CD4-positive, alpha-beta T cell treated with Interleukin-21 for 1 hour (primary cell): ENCODE measurements around the gene BRAF.
"Not testable (repeated sequence)": the region's sequence is repeated elsewhere in the genome, so short reads cannot be mapped to it uniquely, and the experiment has no call there.

Source experiments
- DNase-seq: peaks from one replicate; pipeline ENCODE4 v3.0.0-alpha.2; 2020

The BRAF gene

DNA sequence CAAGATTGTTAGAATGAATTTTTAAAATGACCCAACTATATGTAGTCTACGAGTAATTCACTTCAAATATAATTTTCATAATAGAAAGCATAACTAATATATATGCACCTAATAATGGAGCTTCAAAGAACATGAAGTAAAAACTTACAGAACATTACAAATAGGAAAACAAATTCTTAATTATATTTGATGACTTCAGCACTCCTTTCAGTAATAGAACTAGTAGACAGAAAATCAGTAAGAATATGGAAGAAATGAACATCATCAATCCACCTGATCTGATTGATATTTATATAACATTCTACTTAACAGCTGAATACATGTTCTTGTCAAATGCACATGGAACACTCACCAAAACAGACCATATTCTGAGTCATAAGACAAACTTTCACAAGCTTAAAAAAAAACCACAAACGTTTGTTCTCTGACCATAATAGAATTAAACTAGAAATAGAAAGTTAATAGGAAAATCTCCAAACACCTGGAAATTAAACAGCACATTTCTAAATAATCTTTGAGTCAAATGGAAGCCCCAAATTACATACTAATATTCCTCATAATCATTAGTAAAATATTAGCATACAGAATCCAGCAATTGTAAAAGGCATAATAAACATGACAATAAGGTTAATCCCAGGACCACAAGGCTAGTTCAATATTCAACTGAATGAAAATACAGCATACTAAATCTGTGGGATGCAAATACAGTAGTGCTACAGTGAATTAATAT, 48.0 kb downstream of the BRAF start:
- DNase-seq: no peak

DNA sequence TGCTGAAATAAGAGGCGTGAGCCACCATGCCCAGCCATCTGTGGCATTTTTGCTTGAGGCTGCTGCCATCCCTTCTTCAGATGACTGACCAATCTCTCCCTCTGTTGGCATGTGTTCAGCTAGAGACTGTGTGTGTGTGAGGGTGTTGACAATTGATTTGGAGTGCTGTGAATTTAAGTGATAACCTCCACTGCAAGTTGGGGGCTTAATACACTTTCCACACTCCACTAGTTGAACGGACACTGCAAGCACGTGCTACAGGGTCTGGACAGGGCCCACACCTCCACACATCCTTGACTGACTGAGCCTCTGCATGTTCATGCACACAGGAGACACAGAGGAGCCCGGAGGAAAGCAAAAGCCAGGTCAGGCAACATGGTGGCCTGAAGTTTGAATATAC, 51.3 kb downstream of the BRAF start:
- DNase-seq: no peak

DNA sequence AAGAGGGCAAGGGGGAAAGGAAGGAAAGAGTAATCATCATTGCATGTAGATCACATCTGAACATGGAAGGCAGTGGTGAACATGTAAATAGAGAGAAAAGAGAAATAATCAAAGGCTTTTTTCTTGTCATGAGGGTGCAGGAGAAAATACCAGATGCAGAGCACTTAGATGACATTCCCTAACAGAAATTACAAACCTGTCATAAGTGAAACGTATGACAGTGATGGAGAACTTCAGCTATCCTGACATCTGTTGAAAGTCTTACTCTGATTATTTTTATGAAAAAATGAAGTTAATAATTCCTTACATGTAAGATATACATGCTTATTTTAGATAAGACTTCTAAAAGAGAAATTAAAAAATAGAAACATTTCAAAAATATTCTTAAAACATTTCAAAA, 54.7 kb downstream of the BRAF start:
- no peak for DNase-seq

DNA sequence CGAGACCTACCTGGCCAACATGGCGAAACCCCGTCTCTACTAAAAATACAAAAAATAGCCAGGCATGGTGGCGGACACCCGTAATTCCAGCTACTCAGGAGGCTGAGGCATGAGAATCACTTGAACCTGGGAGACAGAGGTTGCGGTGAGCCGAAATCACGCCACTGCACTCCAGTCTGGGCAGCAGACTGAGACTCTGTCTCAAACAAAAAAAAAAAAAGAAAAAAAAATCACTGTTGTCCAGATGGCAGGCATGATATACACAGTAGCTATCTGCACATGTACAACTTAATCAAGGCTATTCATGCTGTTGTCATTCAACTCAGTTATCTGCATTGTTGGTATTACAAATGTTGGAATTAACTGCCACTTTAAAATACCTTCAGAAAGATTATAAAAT, 55.3 kb downstream of the BRAF start:
- no peak for DNase-seq

DNA sequence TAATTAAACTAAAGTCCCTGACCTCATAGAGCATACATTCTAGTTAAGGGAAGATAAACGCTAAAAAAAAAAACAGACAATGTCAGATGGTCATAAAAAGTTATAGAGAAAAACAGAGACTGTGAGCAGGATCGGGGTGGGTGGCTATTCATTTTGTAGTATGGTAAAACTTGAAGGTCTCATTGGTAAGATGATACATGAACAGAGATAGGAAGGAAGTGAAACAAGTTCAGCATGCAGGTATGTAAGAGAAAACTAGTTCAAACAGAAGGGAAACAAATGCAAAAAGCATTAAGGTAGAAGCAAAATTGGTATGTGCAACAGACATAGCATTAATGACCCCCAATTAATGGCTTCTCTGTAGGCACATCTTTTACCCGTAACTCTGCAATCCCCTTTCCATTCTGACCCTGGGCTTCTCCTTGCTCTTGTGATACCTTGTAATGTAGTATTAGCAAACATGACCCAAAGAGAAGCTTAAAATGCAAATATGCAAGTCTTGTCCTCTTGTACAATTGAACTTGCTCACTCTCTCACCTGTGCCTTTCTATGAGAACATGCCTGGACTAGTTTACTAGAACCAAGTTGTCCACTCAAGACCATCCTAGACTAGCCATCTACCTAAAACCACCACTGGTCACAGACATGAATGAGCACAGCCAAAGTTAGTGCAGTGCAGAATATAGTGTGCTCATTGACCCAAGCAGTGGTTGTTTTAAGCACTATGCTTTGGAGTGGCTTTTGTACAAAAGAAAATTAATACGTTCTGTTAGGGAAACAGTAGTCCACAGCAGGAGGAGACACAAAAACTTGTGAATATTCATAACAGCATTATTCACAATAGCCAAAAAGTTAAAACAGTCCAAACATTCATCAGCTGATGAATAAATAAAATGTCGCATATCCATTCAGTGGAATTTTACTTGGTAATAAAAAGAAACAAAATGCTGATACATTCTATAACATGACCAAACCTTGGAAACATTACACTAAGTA, 57.0 kb downstream of the BRAF start:
- no peak for DNase-seq

DNA sequence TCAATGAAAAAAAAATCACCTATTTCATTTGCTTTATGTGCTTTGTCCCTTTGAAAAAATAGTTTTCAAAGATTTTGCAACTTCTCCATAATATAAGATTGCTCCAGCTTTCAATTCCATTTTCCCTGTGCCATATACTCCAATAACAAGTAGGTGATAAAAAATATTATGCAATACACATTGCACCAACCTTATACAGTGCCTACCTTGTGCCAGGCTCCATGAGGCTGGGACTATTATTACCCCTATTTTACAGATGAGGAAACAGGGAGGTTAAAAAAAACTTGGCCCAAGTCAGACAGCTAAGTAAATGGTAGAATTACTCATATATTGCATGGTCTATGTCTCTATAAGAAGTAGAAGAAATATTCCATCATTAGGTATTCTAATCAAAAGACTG, 57.8 kb downstream of the BRAF start:
- DNase-seq: no peak

DNA sequence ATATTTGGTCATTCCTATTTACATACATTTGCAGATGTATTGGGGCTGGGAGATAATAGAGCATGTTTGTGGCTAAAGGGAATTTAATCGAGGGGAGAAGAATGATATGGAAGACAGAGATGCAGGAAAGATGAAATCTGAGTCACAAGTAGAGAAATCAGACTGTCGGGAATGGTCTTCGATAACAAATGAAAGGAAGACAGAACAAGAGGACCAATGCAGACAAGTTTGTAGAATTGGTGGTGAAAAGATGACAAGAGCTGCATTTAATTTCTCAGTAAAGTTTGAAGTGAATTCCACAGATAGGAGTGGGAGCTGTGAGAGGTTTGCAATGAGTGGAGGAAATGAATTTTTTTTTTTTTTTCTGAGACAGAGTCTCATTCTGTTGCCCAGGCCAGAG, 60.0 kb downstream of the BRAF start:
- DNase-seq: no peak

DNA sequence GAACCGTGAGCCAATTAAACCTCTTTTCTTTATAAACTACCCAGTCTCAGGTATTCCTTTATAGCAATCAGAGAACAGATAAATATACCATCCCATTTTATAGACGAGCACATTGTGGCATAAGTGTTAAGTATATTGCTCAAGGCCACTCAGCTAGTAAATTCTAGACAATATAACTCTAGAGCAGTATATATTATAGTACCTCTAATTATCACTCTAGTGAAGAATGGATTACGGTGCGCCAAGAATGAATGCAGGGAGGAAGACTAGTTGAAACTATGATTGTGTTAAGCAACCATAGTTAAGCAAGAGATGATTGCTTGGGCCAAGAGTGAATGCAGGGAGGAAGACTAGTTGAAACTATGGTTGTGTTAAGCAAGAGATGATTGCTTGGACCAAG, 60.9 kb downstream of the BRAF start:
- no peak for DNase-seq

DNA sequence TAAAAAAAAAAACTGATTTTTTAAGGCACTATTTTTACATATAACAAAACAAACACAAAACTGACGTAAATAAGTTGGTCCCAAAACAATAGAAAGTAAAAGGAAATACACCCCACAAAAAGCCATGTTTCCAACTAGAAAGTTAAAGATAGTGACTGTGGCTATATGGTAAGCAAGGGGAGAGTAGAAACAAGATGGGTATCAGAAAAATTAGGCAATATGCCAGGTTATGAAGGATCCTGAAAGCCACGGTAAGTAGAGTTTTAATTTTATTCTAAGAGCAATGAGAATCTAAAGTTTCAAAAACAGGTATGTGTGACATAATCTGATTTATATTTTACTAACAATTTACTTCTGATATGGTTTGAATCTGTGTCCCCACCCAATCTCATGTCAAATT, 61.5 kb downstream of the BRAF start:
- no peak for DNase-seq

DNA sequence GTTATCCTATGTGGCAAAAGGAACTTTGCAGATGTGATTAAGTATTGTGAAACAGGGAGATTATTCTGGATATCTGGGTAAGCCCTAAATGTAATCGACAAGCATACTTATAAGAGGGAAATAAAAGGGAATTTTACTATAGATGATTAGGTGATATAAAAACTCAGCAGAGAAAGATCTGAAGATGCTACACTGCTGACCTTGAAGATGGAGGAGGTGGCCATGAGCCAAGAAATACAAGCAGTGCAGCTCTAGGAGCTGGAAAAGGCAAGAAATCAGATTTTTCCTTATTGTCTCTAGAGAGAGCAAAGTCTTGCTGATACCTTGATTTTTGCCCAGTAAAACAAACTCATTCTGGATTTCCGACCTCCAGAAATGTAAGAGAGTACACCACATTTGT, 67.7 kb downstream of the BRAF start:
- DNase-seq: no peak

DNA sequence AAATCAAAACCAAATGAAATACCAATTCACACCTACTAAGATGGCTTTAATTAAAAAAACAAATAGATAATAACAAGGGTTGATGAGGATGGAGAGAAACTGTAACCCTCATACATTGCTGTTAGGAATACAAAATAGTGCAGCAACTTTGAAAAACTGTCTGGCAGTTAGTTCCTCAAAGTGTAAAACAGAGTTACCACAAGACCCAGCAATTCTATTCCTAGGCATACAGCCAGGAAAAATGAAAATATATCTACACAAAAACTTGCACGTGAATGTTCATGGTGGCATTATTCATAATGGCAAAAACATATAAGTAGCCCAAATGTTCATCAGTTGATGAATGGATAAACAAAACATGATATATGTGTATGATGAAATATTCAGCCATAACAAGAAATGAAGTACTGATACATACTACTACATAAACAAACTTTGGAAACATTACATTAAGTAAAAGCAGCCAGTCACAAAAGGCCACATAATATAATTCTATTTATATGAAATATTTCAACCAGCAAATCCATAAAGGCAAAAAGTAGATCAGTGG, 83.5 kb downstream of the BRAF start:
- DNase-seq: no peak

DNA sequence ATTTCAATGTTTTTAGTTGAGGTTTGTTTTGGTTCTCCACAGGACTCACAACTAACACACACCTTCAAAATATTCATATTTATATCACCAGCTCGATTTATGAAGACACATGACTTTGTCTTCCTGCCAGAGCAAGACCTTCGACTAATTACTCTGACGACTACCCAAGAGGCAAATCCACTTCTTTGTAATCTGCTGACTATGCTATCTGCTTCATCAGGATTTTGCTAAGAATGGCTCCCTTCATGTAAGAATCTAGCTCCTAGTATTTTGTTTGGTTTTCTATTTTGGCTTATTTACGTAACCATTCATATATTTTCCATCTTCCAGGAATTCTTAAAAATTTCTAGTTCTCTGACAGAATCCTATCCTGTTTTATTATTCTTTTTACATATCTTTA, 93.0 kb downstream of the BRAF start:
- no peak for DNase-seq

DNA sequence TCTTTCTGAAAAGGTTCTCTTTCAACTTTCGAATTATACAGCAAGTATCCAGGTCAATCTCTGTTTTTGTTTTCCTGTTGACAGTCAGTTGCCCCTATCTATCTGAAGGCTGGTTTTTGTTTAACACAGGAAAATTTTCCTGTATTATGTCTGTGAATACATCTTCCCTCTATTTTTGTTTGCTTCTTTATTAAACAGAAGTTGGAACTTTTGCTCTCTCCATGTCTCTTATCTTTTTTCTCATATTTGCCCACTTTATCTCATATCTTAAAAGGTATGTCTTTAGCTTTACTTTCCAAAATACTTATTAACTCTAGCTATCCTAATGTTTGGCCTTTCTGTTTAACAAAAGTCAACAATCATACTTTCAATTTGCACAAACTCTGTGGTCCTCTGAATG, 95.0 kb downstream of the BRAF start:
- DNase-seq: no peak

DNA sequence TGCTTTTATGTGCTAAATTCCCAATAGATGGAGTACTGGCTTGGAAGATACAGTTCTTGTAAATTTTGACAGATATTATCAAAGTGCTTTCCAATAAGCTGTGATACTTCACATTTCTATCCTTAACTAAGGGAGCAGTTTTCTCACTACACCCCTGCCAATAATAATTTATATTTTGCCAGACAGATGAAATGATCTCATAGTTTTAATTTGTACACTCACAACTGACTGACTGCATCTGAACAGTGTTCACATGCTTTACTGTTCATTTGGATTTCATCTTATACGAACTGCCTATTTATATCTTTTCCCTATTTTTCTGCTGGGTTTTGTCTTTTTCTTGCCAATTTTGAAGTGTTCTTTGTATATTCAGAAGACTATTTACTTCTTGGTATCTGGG, 96.0 kb downstream of the BRAF start:
- no peak for DNase-seq

DNA sequence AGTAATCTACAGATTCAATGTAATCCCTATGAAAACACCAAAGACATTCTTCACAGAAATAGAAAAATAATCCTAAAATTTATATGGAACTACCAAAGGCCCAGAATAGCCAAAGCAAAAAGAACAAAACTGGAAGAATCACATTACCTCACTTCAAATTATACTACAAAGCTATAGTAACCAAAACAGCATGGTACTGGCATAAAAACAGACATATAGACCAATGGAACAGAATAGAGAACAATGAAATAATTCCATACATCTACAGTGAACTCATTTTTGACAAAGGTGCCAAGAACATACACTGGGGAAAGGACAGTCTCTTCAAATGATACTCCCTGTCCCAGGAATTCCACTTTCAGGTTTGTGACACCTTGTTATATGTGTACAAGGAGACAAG, 107.3 kb downstream of the BRAF start:
- not testable (repeated sequence) for DNase-seq

DNA sequence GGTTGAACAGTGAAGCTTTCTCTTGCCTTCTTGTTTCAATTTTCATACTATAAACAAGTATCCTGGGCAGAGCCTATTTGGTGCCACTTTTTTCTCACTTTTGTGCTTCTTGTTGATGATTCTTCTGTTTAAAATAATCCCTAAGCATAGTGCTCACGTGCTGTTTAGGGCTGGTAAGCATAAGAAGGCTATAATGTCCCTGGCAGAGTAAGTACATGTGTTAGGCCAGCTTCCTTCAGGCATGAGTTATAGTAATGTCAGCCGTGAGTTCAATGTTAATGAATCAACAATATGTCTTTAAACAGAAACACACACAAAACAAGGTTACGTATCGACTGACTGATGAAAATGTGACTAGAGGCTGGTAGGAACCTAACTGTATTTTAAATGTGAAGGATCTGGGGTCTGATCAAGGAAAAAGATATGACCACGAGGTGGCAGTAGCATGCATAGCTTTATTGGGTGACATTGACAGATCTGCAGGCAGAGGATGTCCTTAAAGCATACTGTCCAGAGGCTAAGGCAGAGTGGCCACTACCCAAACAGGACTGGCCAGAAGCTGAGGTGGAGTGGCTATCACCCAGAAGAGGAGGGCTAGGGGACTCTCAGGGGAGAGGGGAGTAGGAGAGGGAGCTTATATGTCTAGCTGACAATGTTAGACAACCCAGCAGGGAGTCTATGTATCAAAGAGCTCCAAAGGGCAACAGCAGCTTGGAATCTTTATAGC, 113.7 kb downstream of the BRAF start:
- DNase-seq: peak; percentile 76

DNA sequence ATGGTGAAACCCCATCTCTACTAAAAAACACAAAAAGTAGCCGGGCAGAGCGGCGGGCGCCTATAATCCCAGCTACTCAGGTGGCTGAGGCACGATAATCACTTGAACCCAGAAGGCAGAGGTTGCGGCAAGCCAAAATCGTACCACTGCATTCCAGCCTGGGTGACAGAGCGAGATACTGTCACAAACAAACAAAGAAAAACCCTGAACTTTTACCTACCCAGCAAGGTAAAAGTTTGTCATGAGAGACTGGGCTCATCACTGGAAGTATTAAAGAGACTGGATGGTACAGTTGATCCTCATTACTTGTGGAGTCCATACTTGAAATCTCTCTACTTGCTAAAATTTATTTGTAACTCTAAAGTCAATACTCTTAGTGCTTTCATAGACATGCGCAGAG, 114.3 kb downstream of the BRAF start:
- DNase-seq: no peak

DNA sequence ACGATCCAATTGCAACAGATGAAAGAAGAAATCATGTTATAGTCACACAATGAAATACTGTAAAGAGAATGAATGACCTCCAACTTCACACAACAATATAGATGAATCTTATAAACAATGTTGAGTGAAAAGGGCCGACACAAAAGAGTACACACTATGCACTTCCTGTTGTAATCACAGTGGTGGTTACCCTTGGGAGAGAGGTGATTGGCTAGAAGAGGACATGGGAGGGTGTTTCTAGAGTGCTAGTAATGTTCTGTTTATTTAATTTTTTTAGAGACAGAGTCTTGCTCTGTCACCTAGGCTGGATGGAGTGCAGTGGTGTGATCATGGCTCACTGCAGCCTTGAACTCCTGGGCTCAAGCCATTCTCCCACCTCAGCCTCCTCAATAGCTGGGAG, 145.8 kb downstream of the BRAF start:
- DNase-seq: no peak

DNA sequence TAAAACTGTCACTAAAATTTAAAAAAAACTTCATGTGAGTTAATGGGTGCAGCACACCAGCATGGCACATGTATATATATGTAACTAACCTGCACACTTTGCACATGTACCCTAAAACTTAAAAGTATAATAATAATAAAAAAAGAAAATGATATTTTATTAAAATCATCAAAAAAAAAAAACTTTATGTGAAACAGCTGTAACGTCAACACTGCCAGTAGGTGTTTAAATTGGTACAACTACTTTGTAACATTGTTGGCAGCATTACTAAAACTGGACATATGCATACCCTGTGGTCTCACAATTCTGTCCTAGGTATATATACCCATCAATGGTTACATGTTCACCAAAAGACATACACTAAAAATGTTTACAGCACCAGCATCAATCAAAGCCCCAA, 146.2 kb downstream of the BRAF start:
- DNase-seq: no peak

DNA sequence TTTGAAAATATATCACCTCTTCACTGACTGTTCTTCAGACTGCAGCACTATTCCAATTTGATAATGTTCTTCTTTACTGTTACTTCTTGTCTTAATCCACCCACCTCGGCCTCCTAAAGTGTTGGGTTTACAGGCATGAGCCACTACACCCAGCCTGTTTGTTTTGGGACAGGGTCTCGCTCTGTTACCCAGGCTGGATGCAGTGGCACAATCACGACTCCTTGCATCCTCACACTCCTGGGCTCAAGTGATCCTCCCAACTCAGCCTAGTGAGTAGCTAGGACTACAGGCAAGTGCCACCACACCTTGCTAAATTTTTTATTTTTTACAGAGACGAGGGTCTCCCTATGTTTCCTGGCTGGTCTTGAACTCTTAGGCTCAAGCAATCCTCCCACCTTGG, 150.4 kb downstream of the BRAF start:
- DNase-seq: no peak

DNA sequence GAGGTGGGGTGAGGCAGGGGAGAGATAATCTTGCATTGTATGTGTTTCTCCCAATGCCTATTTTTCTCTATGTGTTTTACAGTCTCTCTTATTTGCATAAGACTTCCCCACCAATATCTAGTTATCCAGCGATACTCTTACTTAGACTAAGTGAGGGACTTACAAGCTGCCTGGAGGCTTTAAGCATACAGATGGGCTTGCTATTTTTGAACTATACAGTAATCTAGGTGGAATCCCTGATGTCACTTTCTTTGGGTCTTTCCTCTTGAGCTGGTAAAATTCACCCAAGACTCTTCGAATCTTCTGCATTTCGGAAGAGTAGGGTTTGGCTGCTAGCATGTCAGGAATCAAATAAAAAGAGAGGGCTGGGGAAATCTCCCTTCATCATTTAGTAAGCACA, 151.6 kb downstream of the BRAF start:
- no peak for DNase-seq

DNA sequence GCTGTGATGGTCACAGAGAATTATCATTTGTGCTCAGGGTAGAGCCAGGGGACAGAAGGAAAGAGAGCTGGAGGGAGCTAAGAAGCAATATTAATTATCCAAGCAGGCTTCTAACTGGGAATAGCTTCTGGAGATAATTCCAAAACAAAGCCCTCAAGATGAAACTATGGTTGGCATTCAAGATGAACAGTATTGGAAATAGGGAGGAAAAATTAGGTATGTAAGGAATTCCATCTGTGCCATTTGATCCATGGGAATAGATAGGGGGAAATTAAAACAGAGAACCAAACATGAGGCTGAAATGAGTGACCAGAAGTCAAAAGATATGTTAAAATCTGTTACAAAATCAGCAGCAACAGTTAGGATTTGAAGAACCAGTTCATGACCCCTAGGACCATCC, 152.9 kb downstream of the BRAF start:
- no peak for DNase-seq

DNA sequence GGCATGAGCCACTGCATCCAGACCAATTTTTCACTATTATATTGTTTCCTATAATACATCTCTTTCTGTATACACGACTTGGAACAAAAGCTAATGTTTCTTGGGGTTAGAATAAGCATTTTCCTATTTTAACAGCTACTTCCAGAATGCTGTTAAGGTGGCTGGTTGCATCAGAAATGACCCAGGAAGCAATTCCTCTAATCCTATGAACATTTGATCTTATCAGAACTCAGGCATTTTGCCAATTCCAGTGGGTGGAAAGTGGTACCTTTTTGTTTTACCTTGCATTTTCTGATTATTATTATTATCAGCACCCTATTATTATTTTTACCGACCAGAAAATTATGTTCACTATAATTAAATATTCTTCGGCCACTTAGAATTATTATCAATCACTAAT, 154.9 kb downstream of the BRAF start:
- no peak for DNase-seq
